OCI-LY1 (cell line): Measurements from ENCODE around the gene NUAK1.

Source experiments
- H2AFZ ChIP-seq: fragments of 200-600 bp; sonication (generic), shearing (Covaris generic); 2 replicates; pipeline ENCODE4 v1.6.0; 2014; ENCODE audit warnings: antibody characterized with exemption, mild to moderate bottlenecking, low read length
- H3F3A ChIP-seq: fragments of 200-600 bp; sonication (generic), shearing (Covaris generic); 2 replicates; pipeline ENCODE4 v1.6.0; 2014; ENCODE audit warnings: mild to moderate bottlenecking, antibody characterized with exemption, low read length, moderate library complexity; ENCODE audit not compliant: insufficient read depth
- H3K27ac ChIP-seq: fragments of 200-600 bp; sonication (generic); 2 replicates; pipeline ENCODE4 v1.5.1; 2014; ENCODE audit warnings: low read length, mixed run types, mild to moderate bottlenecking, low read depth; ENCODE audit not compliant: poor library complexity, severe bottlenecking
- H3K27me3 ChIP-seq: fragments of 200-600 bp; sonication (generic); 2 replicates; pipeline ENCODE4 v1.6.0; 2014; ENCODE audit warnings: antibody characterized with exemption, mild to moderate bottlenecking, low read length, moderate library complexity; ENCODE audit not compliant: insufficient read depth
- H3K36me3 ChIP-seq: fragments of 200-600 bp; sonication (generic); 2 replicates; pipeline ENCODE4 v1.6.1; 2014; ENCODE audit warnings: mild to moderate bottlenecking, antibody characterized with exemption, low read length, moderate library complexity, mixed read lengths; ENCODE audit not compliant: insufficient read depth
- H3K4me1 ChIP-seq: fragments of 200-600 bp; sonication (generic); 2 replicates; pipeline ENCODE4 v1.5.1; 2014; ENCODE audit warnings: mild to moderate bottlenecking, low read length, moderate library complexity; ENCODE audit not compliant: insufficient read depth, severe bottlenecking
- H3K4me2 ChIP-seq: fragments of 200-600 bp; sonication (generic), shearing (Covaris generic); 2 replicates; pipeline ENCODE4 v1.6.1; 2014; ENCODE audit warnings: low read length
- H3K4me3 ChIP-seq: fragments of 200-600 bp; sonication (generic); 2 replicates; pipeline ENCODE4 v1.5.1; 2014; ENCODE audit warnings: low read length, low read depth, mild to moderate bottlenecking, mixed read lengths; ENCODE audit not compliant: poor library complexity, severe bottlenecking
- H3K79me2 ChIP-seq: fragments of 200-600 bp; shearing (Covaris generic); 2 replicates; pipeline ENCODE4 v1.6.1; 2016; ENCODE audit warnings: mixed run types, low read length, mixed read lengths; ENCODE audit not compliant: insufficient read depth
- H3K9ac ChIP-seq: fragments of 200-600 bp; sonication (generic), shearing (Covaris generic); 2 replicates; pipeline ENCODE4 v1.6.1; 2014; ENCODE audit warnings: mild to moderate bottlenecking, low read length, mixed read lengths
- H3K9me2 ChIP-seq: fragments of 200-600 bp; sonication (generic), shearing (Covaris generic); 2 replicates; pipeline ENCODE4 v1.6.1; 2014; ENCODE audit warnings: low read depth, mild to moderate bottlenecking, low read length, mixed read lengths
- H3K9me3 ChIP-seq: fragments of 200-600 bp; shearing (Covaris generic); 2 replicates; pipeline ENCODE4 v1.6.1; 2014; ENCODE audit warnings: low read length, mixed read lengths
- H4K20me1 ChIP-seq: fragments of 200-600 bp; sonication (generic), shearing (Covaris generic); 2 replicates; pipeline ENCODE4 v1.6.0; 2016; ENCODE audit warnings: mild to moderate bottlenecking, low read length; ENCODE audit not compliant: insufficient read depth
- CTCF ChIP-seq: fragments of 200-600 bp; sonication (generic), shearing (Covaris generic); IDR thresholded peaks from 2 replicates; pipeline ENCODE4 v1.5.1; 2017; ENCODE audit warnings: mild to moderate bottlenecking, antibody characterized with exemption, low read length, moderate library complexity, mixed read lengths
- EZH2 ChIP-seq: fragments of 200-600 bp; sonication (generic), shearing (Covaris generic); IDR thresholded peaks from 2 replicates; pipeline ENCODE4 v1.8.0; 2017; ENCODE audit warnings: borderline replicate concordance, mixed run types, mild to moderate bottlenecking, antibody characterized with exemption, low read length, moderate library complexity, mixed read lengths

NUAK1 gene

GRCh38 chr12:106106892-106107291 lies 31.9 kb downstream of the NUAK1 start:
- TF ChIP-seq CTCF (no peak), EZH2 (no peak)
- Histone ChIP-seq H3K27me3 (no peaks in the 10 kb centered on the region), H3K79me2 (no peaks in the 10 kb centered on the region), H3K27ac (no peak overlapping the region), H4K20me1 (no peaks in the 10 kb centered on the region), H3K4me1 (no peaks in the 10 kb centered on the region), H3K4me3 (no peak overlapping the region), H3F3A (no peaks in the 10 kb centered on the region), H3K9ac (no peak overlapping the region), H3K9me2 (no peaks in the 10 kb centered on the region), H3K9me3 (no peaks in the 10 kb centered on the region), H3K36me3 (no peaks in the 10 kb centered on the region), H2AFZ (no peak overlapping the region), H3K4me2 (no peak overlapping the region)

DNA sequence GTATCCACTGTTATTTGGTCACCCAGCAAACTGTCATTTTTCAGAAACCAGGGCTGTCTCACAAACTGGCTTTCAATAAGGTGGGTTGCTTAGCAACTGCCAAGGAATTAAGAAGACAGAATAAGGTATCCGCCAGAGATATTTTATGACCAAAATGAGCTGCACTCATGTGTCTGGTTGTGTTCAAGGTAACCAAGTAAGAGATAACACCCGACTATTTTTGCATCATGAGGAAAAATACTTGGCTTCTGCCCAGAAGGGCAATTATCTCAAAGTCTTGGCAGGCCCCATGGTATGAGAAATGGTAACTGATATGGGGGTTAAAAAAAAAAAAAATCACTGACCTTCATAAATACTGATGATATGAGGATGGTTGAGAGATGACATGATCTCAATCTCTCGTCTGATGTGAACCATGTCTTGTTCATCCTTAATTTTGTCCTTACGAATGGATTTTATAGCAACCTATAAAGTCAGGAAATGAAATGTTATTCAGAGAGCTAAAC lies 32.6 kb downstream of the NUAK1 start:
- H3K4me2 ChIP-seq: no peak overlapping the region

DNA sequence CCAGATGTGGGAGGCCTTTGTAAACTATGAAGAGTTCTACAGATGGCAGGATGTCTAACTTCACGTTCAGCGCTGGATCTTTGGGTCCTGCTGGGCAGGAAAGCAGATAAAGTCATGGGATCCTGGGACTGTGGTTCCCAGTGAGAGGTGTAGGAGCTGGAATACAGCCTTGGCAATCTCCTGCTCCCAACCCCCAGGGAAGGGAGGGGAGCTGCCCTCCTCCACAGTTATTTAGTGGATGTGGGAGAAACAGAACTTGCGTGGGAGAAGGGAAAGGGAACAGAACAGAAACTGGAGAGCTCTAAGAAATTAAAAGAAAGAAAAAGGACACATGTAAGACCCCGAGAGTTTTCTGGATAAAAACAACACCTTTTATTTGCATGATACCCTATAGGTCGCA lies 37.0 kb downstream of the NUAK1 start:
- Histone ChIP-seq H3K4me1 (no peaks in the 10 kb centered on the region), H2AFZ (no peak overlapping the region), H3K27me3 (no peaks in the 10 kb centered on the region), H3F3A (no peaks in the 10 kb centered on the region), H3K9ac (no peak overlapping the region), H3K4me3 (no peak overlapping the region), H3K9me2 (no peaks in the 10 kb centered on the region), H3K36me3 (no peaks in the 10 kb centered on the region), H3K4me2 (no peak overlapping the region), H3K79me2 (no peaks in the 10 kb centered on the region), H3K27ac (no peak overlapping the region), H3K9me3 (no peaks in the 10 kb centered on the region), H4K20me1 (no peaks in the 10 kb centered on the region)
- no peak for TF ChIP-seq CTCF
- TF ChIP-seq EZH2: no peak

More for the DNA sequence above, 32.6 kb downstream of the NUAK1 start:
- no peak overlapping the region for H3K9ac ChIP-seq
- no peaks in the 10 kb centered on the region for H3K9me3 ChIP-seq
- no peaks in the 10 kb centered on the region for H3K36me3 ChIP-seq
- no peaks in the 10 kb centered on the region for H3K9me2 ChIP-seq
- H3K4me3 ChIP-seq: no peak overlapping the region
- TF ChIP-seq EZH2 (no peak), CTCF (no peak)
- no peak overlapping the region for H3K27ac ChIP-seq
- H3K27me3 ChIP-seq: no peaks in the 10 kb centered on the region
- H4K20me1 ChIP-seq: no peaks in the 10 kb centered on the region
- no peaks in the 10 kb centered on the region for H3K4me1 ChIP-seq
- no peaks in the 10 kb centered on the region for H3F3A ChIP-seq
- no peaks in the 10 kb centered on the region for H3K79me2 ChIP-seq
- H2AFZ ChIP-seq: no peak overlapping the region
